GM12873 (cell line): ENCODE results near the gene USP17L24.
"Not testable (repeated sequence)": the region's sequence is repeated elsewhere in the genome, so short reads cannot be mapped to it uniquely, and the experiment has no call there.

Source experiments
- TF ChIP-seq, protein P1 (sequence below): IDR thresholded peaks from 2 replicates; pipeline ENCODE4 v1.5.1; 2012; ENCODE audit warnings: low read depth, mild to moderate bottlenecking, moderate library complexity, low read length, control low read depth; ENCODE audit not compliant: insufficient read depth; ENCODE audit errors: missing control alignments

The USP17L24 gene

GRCh38 chr4:9324865-9325264 is at the start of gene USP17L24:
Gene USP17L24, plus strand, starts transcription at chr4:9325165. Its CDS starts 0 bp downstream, at chr4:9325165.
- TF ChIP-seq, protein P1, sequence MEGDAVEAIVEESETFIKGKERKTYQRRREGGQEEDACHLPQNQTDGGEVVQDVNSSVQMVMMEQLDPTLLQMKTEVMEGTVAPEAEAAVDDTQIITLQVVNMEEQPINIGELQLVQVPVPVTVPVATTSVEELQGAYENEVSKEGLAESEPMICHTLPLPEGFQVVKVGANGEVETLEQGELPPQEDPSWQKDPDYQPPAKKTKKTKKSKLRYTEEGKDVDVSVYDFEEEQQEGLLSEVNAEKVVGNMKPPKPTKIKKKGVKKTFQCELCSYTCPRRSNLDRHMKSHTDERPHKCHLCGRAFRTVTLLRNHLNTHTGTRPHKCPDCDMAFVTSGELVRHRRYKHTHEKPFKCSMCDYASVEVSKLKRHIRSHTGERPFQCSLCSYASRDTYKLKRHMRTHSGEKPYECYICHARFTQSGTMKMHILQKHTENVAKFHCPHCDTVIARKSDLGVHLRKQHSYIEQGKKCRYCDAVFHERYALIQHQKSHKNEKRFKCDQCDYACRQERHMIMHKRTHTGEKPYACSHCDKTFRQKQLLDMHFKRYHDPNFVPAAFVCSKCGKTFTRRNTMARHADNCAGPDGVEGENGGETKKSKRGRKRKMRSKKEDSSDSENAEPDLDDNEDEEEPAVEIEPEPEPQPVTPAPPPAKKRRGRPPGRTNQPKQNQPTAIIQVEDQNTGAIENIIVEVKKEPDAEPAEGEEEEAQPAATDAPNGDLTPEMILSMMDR = not testable (repeated sequence)

DNA sequence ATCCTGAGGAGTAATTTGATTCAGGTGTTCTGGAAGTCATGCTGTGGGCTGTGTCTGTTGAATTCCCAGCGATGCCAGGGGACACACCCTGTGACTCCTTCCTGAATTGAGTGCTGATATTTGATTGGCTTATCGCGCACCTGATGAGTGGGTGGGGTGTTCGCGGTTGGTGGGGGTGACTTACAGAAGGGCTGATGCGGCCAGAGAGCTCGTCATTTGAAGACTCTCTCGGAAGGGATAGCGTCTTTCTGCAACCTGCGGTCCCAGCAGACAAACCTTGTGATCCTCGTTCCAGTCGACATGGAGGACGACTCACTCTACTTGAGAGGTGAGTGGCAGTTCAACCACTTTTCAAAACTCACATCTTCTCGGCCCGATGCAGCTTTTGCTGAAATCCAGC is 4.6 kb downstream of the USP17L24 start, which contains the start of gene USP17L25:
TSS of gene USP17L25 (plus strand) at position 301 of the 400 bp plus-strand sequence. CDS start at position 301, 0 bp downstream.
- TF ChIP-seq, protein P1 = not testable (repeated sequence)

- TF ChIP-seq, protein P1 = not testable (repeated sequence)
Observed at GRCh38 chr4:9334358-9334757, 9.4 kb downstream of the USP17L24 start, which contains the start of gene USP17L26. Gene USP17L26, plus strand, starts transcription at chr4:9334658. Its CDS starts 0 bp downstream, at chr4:9334658.

DNA sequence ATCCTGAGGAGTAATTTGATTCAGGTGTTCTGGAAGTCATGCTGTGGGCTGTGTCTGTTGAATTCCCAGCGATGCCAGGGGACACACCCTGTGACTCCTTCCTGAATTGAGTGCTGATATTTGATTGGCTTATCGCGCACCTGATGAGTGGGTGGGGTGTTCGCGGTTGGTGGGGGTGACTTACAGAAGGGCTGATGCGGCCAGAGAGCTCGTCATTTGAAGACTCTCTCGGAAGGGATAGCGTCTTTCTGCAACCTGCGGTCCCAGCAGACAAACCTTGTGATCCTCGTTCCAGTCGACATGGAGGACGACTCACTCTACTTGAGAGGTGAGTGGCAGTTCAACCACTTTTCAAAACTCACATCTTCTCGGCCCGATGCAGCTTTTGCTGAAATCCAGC is 14.1 kb downstream of the USP17L24 start, which contains the start of gene USP17L5:
TSS of gene USP17L5 (plus strand) at position 301 of the 400 bp plus-strand sequence. CDS start at position 301, 0 bp downstream.
- TF ChIP-seq, protein P1 = not testable (repeated sequence)

DNA sequence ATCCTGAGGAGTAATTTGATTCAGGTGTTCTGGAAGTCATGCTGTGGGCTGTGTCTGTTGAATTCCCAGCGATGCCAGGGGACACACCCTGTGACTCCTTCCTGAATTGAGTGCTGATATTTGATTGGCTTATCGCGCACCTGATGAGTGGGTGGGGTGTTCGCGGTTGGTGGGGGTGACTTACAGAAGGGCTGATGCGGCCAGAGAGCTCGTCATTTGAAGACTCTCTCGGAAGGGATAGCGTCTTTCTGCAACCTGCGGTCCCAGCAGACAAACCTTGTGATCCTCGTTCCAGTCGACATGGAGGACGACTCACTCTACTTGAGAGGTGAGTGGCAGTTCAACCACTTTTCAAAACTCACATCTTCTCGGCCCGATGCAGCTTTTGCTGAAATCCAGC is 18.9 kb downstream of the USP17L24 start, which contains the start of gene USP17L27:
TSS of gene USP17L27 (plus strand) at position 301 of the 400 bp plus-strand sequence. CDS start at position 301, 0 bp downstream.
- TF ChIP-seq, protein P1 = not testable (repeated sequence)

- TF ChIP-seq, protein P1 = not testable (repeated sequence)
Observed at GRCh38 chr4:9348593-9348992, 23.6 kb downstream of the USP17L24 start, which contains the start of gene USP17L28. Gene USP17L28, plus strand, starts transcription at chr4:9348893. Its CDS starts 0 bp downstream, at chr4:9348893.

- TF ChIP-seq, protein P1 = not testable (repeated sequence)
Observed at GRCh38 chr4:9353338-9353737, 28.4 kb downstream of the USP17L24 start, which contains the start of gene USP17L29. Gene USP17L29, plus strand, starts transcription at chr4:9353638. Its CDS starts 0 bp downstream, at chr4:9353638.
